NCI-H524 treated with DMSO at 0.1 percent for 48 hours (cell line): ENCODE results near the gene CRYBG1.
"Not testable (repeated sequence)": the region's sequence is repeated elsewhere in the genome, so short reads cannot be mapped to it uniquely, and the experiment has no call there.

Source experiments
- DNase-seq: peaks from one replicate; lab custom pipeline; 2025; lab: John Stamatoyannopoulos, UW

CRYBG1 gene

GRCh38 chr6:106555767-106556166, 195.2 kb downstream of the CRYBG1 start:
- DNase-seq = no peak

DNA sequence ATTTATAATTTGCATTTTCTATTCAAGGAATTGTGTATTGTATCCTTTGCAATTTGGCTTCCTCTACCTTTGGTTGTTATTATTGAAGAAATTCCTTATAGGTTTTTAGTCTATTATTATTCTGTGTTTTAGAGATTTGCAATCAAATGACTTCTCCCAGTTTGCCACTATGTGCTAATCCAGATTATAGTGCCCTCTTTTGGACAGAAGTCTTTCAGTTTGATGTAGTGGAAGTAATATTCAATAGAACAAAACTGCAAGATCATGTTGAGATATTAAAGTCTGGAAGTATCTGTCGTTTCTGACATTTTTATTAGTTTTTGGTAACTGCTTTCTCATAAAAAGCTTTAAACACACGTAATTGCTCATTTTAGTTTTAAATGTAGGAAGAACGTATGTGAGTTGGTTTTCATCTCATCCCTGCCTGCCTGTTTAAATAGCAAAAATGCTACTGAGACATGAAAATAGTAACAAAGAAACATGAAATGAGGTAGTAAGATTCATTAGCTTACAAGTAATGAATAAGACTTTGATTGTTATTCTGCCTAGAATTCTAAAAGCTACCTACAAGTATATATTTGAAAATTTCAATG, 195.9 kb downstream of the CRYBG1 start:
- no peak for DNase-seq

DNA sequence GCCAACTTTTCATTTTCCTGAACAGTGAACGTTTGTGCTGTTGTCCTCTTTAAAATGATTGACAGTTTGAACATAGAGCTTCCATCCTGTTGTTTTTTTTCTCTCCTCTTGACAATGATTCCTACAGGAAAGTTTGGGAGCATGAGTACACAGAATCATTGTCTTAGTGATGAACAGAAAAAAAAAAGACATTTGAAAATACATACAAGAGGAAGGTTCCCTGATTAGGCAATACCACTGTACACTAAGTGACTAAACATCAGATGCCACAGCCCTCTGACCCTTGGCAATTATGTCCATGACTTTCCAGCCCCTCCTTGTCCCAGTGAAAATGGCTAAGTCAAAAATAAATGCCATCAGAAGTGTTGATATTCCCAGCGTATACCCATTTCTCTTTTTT, 197.3 kb downstream of the CRYBG1 start:
- no peak for DNase-seq

DNA sequence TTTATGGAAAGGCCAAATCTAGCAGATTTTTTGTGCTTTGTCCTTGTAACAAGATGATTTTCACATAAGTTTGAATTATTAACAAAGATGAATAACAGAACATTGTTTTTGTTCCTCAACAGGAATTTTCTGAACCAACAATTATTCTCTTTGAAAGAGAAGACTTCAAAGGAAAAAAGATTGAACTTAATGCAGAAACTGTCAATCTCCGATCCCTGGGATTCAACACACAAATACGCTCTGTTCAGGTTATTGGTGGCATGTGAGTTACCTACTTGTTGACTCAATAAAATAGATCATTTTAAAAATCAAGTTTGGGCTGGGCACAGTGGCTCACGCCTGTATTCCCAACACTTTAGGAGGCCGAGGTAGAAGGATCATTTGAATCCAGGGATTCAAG, 197.8 kb downstream of the CRYBG1 start:
- no peak for DNase-seq

DNA sequence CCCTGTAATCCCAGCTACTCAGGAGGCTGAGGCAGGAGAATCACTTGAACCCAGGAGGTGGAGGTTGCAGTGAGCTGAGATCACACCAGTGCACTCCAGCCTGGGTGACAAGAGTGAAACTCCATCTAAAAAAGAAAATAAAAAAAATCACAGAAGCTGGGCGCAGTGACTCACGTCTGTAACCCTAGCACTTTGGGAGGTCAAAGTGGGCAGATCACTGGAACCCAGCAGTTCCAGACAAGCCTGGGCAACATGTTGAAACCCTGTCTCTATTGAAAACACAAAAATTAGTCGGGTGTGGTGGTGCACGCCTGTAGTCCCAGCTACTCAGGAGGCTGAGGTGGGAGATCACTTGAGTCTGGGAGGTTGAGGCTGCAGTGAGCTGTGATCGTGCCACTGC, 199.1 kb downstream of the CRYBG1 start:
- DNase-seq = not testable (repeated sequence)

- DNase-seq = no peak
Measured at GRCh38 chr6:106560996-106561685, 200.6 kb downstream of the CRYBG1 start.

DNA sequence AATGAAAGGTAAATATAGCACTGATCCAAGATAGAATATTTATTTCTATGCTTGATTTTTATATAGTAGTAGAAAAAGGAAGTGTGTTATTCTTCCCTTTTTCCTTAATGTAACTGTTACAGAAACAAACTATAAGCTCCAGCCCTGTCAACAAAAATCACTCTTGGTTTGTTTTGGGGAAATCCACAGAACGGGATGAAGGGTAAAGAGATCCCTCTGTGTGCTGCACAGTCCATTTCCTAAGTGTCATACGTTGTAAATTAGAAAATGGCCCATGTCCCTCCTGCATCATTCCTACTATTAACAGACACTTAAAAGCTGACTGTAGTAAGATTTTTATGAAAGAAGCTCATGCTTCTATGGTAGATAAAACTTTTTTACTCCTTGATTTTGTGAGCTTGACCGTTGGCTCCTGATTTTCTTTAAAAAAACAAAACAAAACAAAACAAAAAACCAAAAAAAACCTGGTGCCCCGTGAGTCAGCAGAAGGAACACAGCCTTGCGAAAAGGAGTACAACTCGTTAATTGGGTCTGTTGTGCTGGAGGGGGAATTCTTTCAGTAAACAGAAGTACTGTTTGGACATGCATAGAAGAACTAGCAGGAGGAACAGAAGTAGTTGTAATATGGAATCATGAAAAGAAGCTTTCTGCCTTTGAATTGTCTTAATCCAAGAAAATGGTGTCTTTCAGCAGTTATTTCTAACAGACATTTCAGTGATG, 201.3 kb downstream of the CRYBG1 start:
- no peak for DNase-seq

DNA sequence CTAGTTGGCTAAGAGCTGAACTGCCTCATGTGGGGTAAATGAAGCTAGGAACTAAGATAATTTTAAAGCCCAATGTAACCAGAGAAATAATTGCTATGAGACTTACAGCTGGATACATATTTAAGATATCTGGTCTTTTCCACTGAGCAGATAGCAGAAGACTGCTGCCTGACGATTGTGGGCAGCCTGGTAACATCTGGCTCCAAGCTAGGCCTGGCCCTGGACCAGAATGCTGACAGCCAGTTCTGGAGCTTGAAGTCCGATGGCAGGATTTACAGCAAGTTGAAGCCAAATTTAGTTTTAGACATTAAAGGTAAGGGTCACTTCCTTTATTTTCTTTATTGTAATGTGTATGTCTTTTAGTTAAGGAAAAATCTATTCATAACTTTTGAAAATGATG, 203.1 kb downstream of the CRYBG1 start:
- no peak for DNase-seq

- DNase-seq = no peak
Measured at GRCh38 chr6:106564476-106564875, 204.0 kb downstream of the CRYBG1 start.

DNA sequence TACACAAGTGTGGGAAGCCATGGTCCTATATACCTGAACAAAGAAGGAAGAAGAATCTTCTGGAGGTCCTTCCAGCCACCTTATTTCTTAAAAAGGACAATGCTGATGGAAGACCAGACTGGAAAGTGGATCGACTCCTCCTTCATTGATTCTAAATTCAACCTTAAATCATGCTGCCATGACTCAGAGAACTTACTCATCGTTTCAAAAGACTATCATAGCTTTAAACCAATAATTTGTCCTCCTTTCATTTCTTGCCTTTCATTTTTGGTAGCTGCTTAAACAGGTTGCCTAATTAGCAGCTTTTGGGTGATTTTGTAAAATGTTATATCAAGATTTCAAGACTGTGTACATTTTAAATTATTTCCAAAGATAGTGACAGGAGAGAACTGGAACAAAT, 208.0 kb downstream of the CRYBG1 start:
- no peak for DNase-seq

DNA sequence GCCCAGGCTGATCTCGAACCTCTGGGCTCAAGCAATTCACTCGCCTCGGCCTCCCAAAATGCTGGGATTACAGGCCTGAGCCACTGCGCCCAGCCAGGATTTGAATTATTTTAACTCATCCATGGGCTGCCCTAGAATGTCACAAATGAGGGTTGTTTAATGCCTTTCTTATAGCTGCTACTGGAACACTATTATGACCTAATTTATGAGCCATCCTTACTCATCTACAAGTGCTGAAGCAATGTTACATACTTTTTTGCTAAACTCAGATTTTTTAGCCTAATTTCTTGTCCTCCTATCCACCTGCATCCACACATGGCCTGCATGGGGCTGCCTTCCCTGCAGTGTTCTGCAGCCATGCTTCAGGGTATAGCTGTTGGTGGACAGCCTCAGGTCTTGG, 208.9 kb downstream of the CRYBG1 start:
- DNase-seq = no peak

- no peak for DNase-seq
Measured at GRCh38 chr6:106572436-106572835, 211.9 kb downstream of the CRYBG1 start.

- DNase-seq = no peak
Measured at GRCh38 chr6:106572875-106573585, 212.5 kb downstream of the CRYBG1 start.

GRCh38 chr6:106574741-106575458, 214.4 kb downstream of the CRYBG1 start:
- DNase-seq = no peak

DNA sequence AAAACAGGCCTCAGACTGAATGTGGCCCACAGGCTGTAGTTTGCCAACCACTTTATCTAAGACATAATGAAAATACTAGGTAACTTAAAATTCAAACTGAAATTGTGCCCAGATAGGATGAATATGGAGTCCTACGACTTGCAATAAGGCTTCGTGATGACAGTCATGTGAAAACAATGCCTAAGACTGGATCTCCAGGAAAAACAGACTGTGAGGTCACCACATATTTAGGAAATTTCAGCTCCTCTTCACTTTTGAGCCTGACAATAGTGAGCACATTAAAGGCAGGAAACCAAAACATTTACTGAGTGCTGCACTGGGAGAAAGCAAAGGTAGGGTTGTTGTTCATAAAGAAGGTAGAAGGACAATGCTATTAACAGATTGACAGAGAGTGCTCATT, 218.8 kb downstream of the CRYBG1 start:
- no peak for DNase-seq

DNA sequence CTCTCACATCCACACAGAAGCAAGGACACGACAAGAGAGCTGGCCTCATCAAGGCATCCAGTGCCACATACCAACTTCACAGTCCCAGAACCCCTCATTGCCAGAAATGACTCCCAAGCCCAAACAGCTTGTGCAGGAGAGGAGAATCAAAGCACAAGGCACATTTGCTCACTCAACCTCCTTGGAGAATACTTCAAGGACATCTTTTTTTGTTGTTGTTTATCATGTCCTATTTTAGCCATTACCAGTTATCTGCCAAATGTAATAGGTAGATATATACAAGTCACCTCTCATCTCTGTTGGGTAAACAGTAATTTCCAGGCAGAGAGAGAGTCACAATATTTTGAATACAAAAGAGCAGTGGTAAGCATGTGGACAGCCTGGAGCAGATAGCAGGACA, 221.0 kb downstream of the CRYBG1 start:
- no peak for DNase-seq

- DNase-seq = no peak
Measured at GRCh38 chr6:106586815-106587415, 226.4 kb downstream of the CRYBG1 start.

GRCh38 chr6:106588937-106589336, 228.4 kb downstream of the CRYBG1 start:
- not testable (repeated sequence) for DNase-seq

GRCh38 chr6:106591111-106591825, 230.8 kb downstream of the CRYBG1 start:
- no peak for DNase-seq

- DNase-seq = no peak
Measured at GRCh38 chr6:106599440-106599839, 238.9 kb downstream of the CRYBG1 start.

DNA sequence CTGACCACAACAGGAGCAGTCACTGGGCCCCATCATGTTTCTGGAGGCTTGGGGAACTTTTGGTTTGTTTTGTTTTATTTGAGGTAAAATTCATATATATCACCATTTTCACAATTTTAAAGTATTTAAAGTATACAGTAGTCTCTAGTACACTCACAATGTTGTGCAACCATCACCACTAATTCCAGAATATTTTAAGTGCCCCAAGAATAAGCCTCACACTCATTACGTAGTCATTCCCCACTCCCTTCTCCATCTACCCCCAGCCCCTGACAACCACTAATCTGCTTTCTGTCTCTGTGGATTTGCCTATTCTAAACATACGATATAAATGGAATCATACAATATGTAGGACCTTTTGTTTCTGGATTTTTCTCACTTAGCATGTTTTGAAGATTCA, 239.8 kb downstream of the CRYBG1 start:
- DNase-seq = no peak
